Measurements from ENCODE around the gene BMP6. TPM values are rescaled to one million over a fixed set of nuclear protein-coding genes. Genes with fewer than 3 reads are reported as not detected.

Gene BMP6
- total RNA-seq, 3 donors from 2014 or later: 3.5 to 11.1 (median 6.2) TPM

- Histone ChIP-seq H3K27ac (no peak overlapping the region), H3K4me3 (no peak overlapping the region), H3K9me3 (no peaks in the 10 kb centered on the region), H3K4me1 (no peaks in the 10 kb centered on the region), H3K36me3 (no peaks in the 10 kb centered on the region), H3K27me3 (no peaks in the 10 kb centered on the region)
- intact Hi-C loops (cut with DNase I; ENCODE audit: low total_unique reads): no loop called here
- TF ChIP-seq CTCF (IDR thresholded peaks at IDR 0.05) (no peak), POLR2A (IDR thresholded peaks at IDR 0.05) (no peak), POLR2AphosphoS5 (IDR thresholded peaks at IDR 0.05) (no peak)
- no peak for DNase-seq (ENCODE audit: low spot score in 2 of 2)
These were observed 71.5 kb downstream of the BMP6 start for GRCh38 chr6:7797386-7797785.

GRCh38 chr6:7798751-7799150 is 72.9 kb downstream of the BMP6 start:
- intact Hi-C loops (cut with DNase I; ENCODE audit: low total_unique reads): loop anchor here (2.0 kb wide), 1 partner anchor 74 kb away; no protein-coding TSS in a partner anchor
- no peaks in the 10 kb centered on the region for H3K27me3 ChIP-seq
- H3K4me1 ChIP-seq: no peaks in the 10 kb centered on the region
- DNase-seq (ENCODE audit: low spot score in 2 of 2): no peak
- no peaks in the 10 kb centered on the region for H3K36me3 ChIP-seq
- H3K9me3 ChIP-seq: no peaks in the 10 kb centered on the region
- no peak overlapping the region for H3K4me3 ChIP-seq
- no peak overlapping the region for H3K27ac ChIP-seq
- TF ChIP-seq CTCF (IDR thresholded peaks at IDR 0.05): no peak

DNA sequence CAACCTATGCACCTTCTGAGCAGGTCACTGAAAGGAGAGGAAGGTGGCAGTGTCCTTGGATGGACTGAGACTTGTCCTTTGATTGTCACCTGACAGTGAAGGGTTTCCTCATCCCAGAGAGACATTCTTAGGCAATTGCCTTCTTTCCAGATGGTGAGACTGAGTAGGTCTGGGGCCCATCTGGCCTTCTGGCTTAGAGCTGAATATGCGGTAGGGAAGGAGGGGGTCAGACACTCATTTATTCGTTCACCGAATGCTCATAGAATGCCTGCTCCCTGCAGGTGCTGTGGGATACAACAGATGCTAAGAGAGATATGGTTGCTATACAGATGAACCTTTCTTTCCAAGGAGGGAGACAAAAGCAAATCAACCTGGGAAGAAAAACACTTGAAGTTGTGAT is 76.8 kb downstream of the BMP6 start:
- H3K4me1 ChIP-seq: no peaks in the 10 kb centered on the region
- no peak overlapping the region for H3K27ac ChIP-seq
- no peaks in the 10 kb centered on the region for H3K27me3 ChIP-seq
- H3K36me3 ChIP-seq: no peaks in the 10 kb centered on the region
- TF ChIP-seq CTCF (IDR thresholded peaks at IDR 0.05): no peak
- TF ChIP-seq POLR2AphosphoS5 (IDR thresholded peaks at IDR 0.05): no peak
- TF ChIP-seq POLR2A (IDR thresholded peaks at IDR 0.05): no peak
- H3K9me3 ChIP-seq: no peaks in the 10 kb centered on the region
- intact Hi-C loops (cut with DNase I; ENCODE audit: low total_unique reads): no loop called here
- H3K4me3 ChIP-seq: no peak overlapping the region
- DNase-seq (ENCODE audit: low spot score in 2 of 2): no peak

DNA sequence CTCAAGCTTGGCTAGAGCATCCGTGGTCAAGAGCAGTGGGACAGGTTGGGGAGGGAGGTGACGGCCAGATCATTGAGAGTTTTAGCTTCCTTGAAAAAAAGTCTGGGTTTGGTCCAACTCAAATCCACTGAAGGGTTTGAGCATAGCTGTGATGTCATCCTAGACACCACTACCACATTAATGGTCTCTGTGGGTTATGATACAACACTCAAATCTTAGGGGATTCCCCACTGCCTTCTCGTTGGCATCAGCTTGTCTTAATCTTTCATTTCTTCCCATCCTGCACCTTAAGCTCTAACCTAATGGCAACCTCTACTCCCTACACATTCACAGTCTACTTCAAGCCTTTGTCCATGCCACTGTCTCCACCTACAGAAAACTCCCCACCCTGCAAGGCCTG is 77.3 kb downstream of the BMP6 start:
- Histone ChIP-seq H3K27ac (no peak overlapping the region), H3K36me3 (no peaks in the 10 kb centered on the region), H3K27me3 (no peaks in the 10 kb centered on the region), H3K4me1 (no peaks in the 10 kb centered on the region), H3K4me3 (no peak overlapping the region), H3K9me3 (no peaks in the 10 kb centered on the region)
- no peak for TF ChIP-seq POLR2AphosphoS5 (IDR thresholded peaks at IDR 0.05)
- TF ChIP-seq POLR2A (IDR thresholded peaks at IDR 0.05): no peak
- no peak for TF ChIP-seq CTCF (IDR thresholded peaks at IDR 0.05)
- DNase-seq (ENCODE audit: low spot score in 2 of 2): no peak
- intact Hi-C loops (cut with DNase I; ENCODE audit: low total_unique reads): no loop called here

GRCh38 chr6:7805078-7805849 is 79.4 kb downstream of the BMP6 start:
- intact Hi-C loops (cut with DNase I; ENCODE audit: low total_unique reads): no loop called here
- DNase-seq (ENCODE audit: low spot score in 2 of 2): no peak
- no peak for TF ChIP-seq POLR2AphosphoS5 (IDR thresholded peaks at IDR 0.05)
- TF ChIP-seq POLR2A (IDR thresholded peaks at IDR 0.05): no peak
- TF ChIP-seq CTCF (IDR thresholded peaks at IDR 0.05): no peak

More at GRCh38 chr6:7805078-7805849, 79.4 kb downstream of the BMP6 start:
- H3K4me3 ChIP-seq: no peak overlapping the region
- no peaks in the 10 kb centered on the region for H3K4me1 ChIP-seq
- no peaks in the 10 kb centered on the region for H3K9me3 ChIP-seq
- H3K27ac ChIP-seq: no peak overlapping the region
- no peaks in the 10 kb centered on the region for H3K36me3 ChIP-seq
- H3K27me3 ChIP-seq: no peaks in the 10 kb centered on the region

All from breast epithelium (tissue), 4 donors.